GM21360 (cell line): Measurements from ENCODE around the gene PCDH9.

Experiments used
- ATAC-seq: cut with Tn5 transposase; IDR thresholded peaks from one replicate; pipeline ENCODE4 v1.9.1; 2021; ENCODE audit warnings: mild to moderate bottlenecking, moderate library complexity; ENCODE audit not compliant: unreplicated experiment

PCDH9 gene

GRCh38 chr13:66859078-66859477, 371.1 kb downstream of the PCDH9 start:
- ATAC-seq, result no peak

GRCh38 chr13:66858163-66858562, 372.0 kb downstream of the PCDH9 start:
- no peak for ATAC-seq

- ATAC-seq, result no peak
Observed at GRCh38 chr13:66855131-66855530, 375.0 kb downstream of the PCDH9 start.

- no peak for ATAC-seq
Observed at GRCh38 chr13:66853564-66853963, 376.6 kb downstream of the PCDH9 start.

- ATAC-seq, result no peak
Observed at GRCh38 chr13:66849706-66850105, 380.4 kb downstream of the PCDH9 start.

GRCh38 chr13:66847541-66847940, 382.6 kb downstream of the PCDH9 start:
- no peak for ATAC-seq

GRCh38 chr13:66845393-66845792, 384.7 kb downstream of the PCDH9 start:
- no peak for ATAC-seq

- no peak for ATAC-seq
Observed at GRCh38 chr13:66844933-66845332, 385.2 kb downstream of the PCDH9 start.

GRCh38 chr13:66842766-66843165, 387.4 kb downstream of the PCDH9 start:
- ATAC-seq, result no peak

GRCh38 chr13:66840621-66841020, 389.5 kb downstream of the PCDH9 start:
- no peak for ATAC-seq

- ATAC-seq, result no peak
Observed at GRCh38 chr13:66837246-66837645, 392.9 kb downstream of the PCDH9 start.

- no peak for ATAC-seq
Observed at GRCh38 chr13:66835040-66835628, 395.0 kb downstream of the PCDH9 start.

GRCh38 chr13:66830940-66831716, 399.0 kb downstream of the PCDH9 start:
- no peak for ATAC-seq

GRCh38 chr13:66829803-66830202, 400.3 kb downstream of the PCDH9 start:
- ATAC-seq, result no peak

GRCh38 chr13:66826398-66826797, 403.7 kb downstream of the PCDH9 start:
- ATAC-seq, result no peak

- ATAC-seq, result no peak
Observed at GRCh38 chr13:66821551-66821950, 408.6 kb downstream of the PCDH9 start.

- no peak for ATAC-seq
Observed at GRCh38 chr13:66811455-66811854, 418.7 kb downstream of the PCDH9 start.

- no peak for ATAC-seq
Observed at GRCh38 chr13:66809485-66809884, 420.7 kb downstream of the PCDH9 start.

- ATAC-seq, result no peak
Observed at GRCh38 chr13:66807251-66807650, 422.9 kb downstream of the PCDH9 start.

- no peak for ATAC-seq
Observed at GRCh38 chr13:66805657-66806056, 424.5 kb downstream of the PCDH9 start.

- no peak for ATAC-seq
Observed at GRCh38 chr13:66803808-66804456, 426.2 kb downstream of the PCDH9 start.
